ENCODE data around the gene PDE2A. TPM values are rescaled to one million over a fixed set of nuclear protein-coding genes. Genes with fewer than 3 reads are reported as not detected.

The PDE2A gene
- total and polyA plus RNA-seq, 5 donors: 32.1 to 43.9 (median 37.1) TPM

- ATAC-seq: no peak
- intact Hi-C loops (cut with DNase I): no loop called here
- no peaks in the 10 kb centered on the region for H3K4me1 ChIP-seq (ENCODE audit: control insufficient read depth, insufficient read depth, low read length)
- H3K27me3 ChIP-seq (ENCODE audit: control insufficient read depth, insufficient read depth): no peaks in the 10 kb centered on the region
- no peaks in the 10 kb centered on the region for H3K9me3 ChIP-seq (ENCODE audit: control insufficient read depth, low read length)
- H3K27ac ChIP-seq (ENCODE audit: low read length): no peak overlapping the region
- no peak overlapping the region for H3K4me3 ChIP-seq (ENCODE audit: low read length)
- 72% methylated on average over 8 of the region's 8 CpGs for WGBS
- peak in 1 of 3 donors; percentile 13 for DNase-seq
Observed at GRCh38 chr11:72655014-72655413, 19.2 kb downstream of the PDE2A start.

- no peak overlapping the region for H3K27ac ChIP-seq (ENCODE audit: low read length)
- intact Hi-C loops (cut with DNase I): no loop called here
Observed at GRCh38 chr11:72653649-72654048, 20.6 kb downstream of the PDE2A start.

GRCh38 chr11:72652873-72653630 is 21.2 kb downstream of the PDE2A start:
- ATAC-seq: no peak
- Histone ChIP-seq H3K4me1 (ENCODE audit: control insufficient read depth, insufficient read depth, low read length) (no peaks in the 10 kb centered on the region), H3K4me3 (ENCODE audit: low read length) (no peak overlapping the region), H3K27me3 (ENCODE audit: control insufficient read depth, insufficient read depth) (no peaks in the 10 kb centered on the region), H3K9me3 (ENCODE audit: control insufficient read depth, low read length) (no peaks in the 10 kb centered on the region), H3K27ac (ENCODE audit: low read length) (no peak overlapping the region)
- peak in 1 of 3 donors; percentile 45 for DNase-seq
- 54% methylated on average over 13 of the region's 13 CpGs for WGBS
- intact Hi-C loops (cut with DNase I): no loop called here

More at GRCh38 chr11:72653649-72654048, 20.6 kb downstream of the PDE2A start:
- Histone ChIP-seq H3K9me3 (ENCODE audit: control insufficient read depth, low read length) (no peaks in the 10 kb centered on the region), H3K4me1 (ENCODE audit: control insufficient read depth, insufficient read depth, low read length) (no peaks in the 10 kb centered on the region), H3K27me3 (ENCODE audit: control insufficient read depth, insufficient read depth) (no peaks in the 10 kb centered on the region), H3K4me3 (ENCODE audit: low read length) (no peak overlapping the region)
- ATAC-seq (no peak), DNase-seq (peak in 1 of 3 donors; percentile 4)
- WGBS: 60% methylated on average over 3 of the region's 3 CpGs

- Histone ChIP-seq H3K9me3 (ENCODE audit: control insufficient read depth, low read length) (no peaks in the 10 kb centered on the region), H3K4me1 (ENCODE audit: control insufficient read depth, insufficient read depth, low read length) (no peaks in the 10 kb centered on the region), H3K27ac (ENCODE audit: low read length) (no peak overlapping the region), H3K27me3 (ENCODE audit: control insufficient read depth, insufficient read depth) (no peaks in the 10 kb centered on the region), H3K4me3 (ENCODE audit: low read length) (no peak overlapping the region)
- ATAC-seq (no peak), DNase-seq (peak in 1 of 3 donors; percentile 3)
- intact Hi-C loops (cut with DNase I): no loop called here
Observed at GRCh38 chr11:72652133-72652532, 22.1 kb downstream of the PDE2A start.

- Histone ChIP-seq H3K4me3 (ENCODE audit: low read length) (no peak overlapping the region), H3K27ac (ENCODE audit: low read length) (no peak overlapping the region), H3K9me3 (ENCODE audit: control insufficient read depth, low read length) (no peaks in the 10 kb centered on the region), H3K27me3 (ENCODE audit: control insufficient read depth, insufficient read depth) (no peaks in the 10 kb centered on the region), H3K4me1 (ENCODE audit: control insufficient read depth, insufficient read depth, low read length) (no peaks in the 10 kb centered on the region)
- 72% methylated on average over 5 of the region's 5 CpGs for WGBS
- no peak for ATAC-seq
- DNase-seq: peak in 2 of 3 donors; percentile 6 to 21
- intact Hi-C loops (cut with DNase I): loop anchor here in 3 of 4 donors (5.0 to 10.0 kb wide), 3 partner anchors 62 to 175 kb away; no protein-coding TSS in a partner anchor
Observed at GRCh38 chr11:72649215-72649976, 24.8 kb downstream of the PDE2A start.

GRCh38 chr11:72648384-72649136 is 25.7 kb downstream of the PDE2A start:
- no peaks in the 10 kb centered on the region for H3K9me3 ChIP-seq (ENCODE audit: control insufficient read depth, low read length)
- no peaks in the 10 kb centered on the region for H3K4me1 ChIP-seq (ENCODE audit: control insufficient read depth, insufficient read depth, low read length)
- intact Hi-C loops (cut with DNase I): loop anchor here in 3 of 4 donors (5.0 to 10.0 kb wide), 3 partner anchors 61 to 174 kb away; no protein-coding TSS in a partner anchor
- WGBS: 85% methylated on average over 7 of the region's 7 CpGs
- H3K27ac ChIP-seq (ENCODE audit: low read length): no peak overlapping the region
- H3K27me3 ChIP-seq (ENCODE audit: control insufficient read depth, insufficient read depth): no peaks in the 10 kb centered on the region
- ATAC-seq: no peak
- no peak for DNase-seq
- H3K4me3 ChIP-seq (ENCODE audit: low read length): no peak overlapping the region

- H3K27ac ChIP-seq (ENCODE audit: low read length): no peak overlapping the region
- intact Hi-C loops (cut with DNase I): loop anchor here in 3 of 4 donors (5.0 to 10.0 kb wide), 3 partner anchors 61 to 173 kb away; no protein-coding TSS in a partner anchor
Observed at GRCh38 chr11:72647882-72648281, 26.3 kb downstream of the PDE2A start.

GRCh38 chr11:72646472-72646871 is 27.8 kb downstream of the PDE2A start:
- intact Hi-C loops (cut with DNase I): loop anchor here in 3 of 4 donors (5.0 to 10.0 kb wide), 3 partner anchors 59 to 172 kb away; no protein-coding TSS in a partner anchor
- WGBS: 72% methylated on average over 2 of the region's 2 CpGs
- Histone ChIP-seq H3K27me3 (ENCODE audit: control insufficient read depth, insufficient read depth) (no peaks in the 10 kb centered on the region), H3K4me3 (ENCODE audit: low read length) (no peak overlapping the region), H3K27ac (ENCODE audit: low read length) (no peak overlapping the region), H3K9me3 (ENCODE audit: control insufficient read depth, low read length) (no peaks in the 10 kb centered on the region), H3K4me1 (ENCODE audit: control insufficient read depth, insufficient read depth, low read length) (no peaks in the 10 kb centered on the region)
- ATAC-seq (no peak), DNase-seq (no peak)

More at GRCh38 chr11:72647882-72648281, 26.3 kb downstream of the PDE2A start:
- no peaks in the 10 kb centered on the region for H3K27me3 ChIP-seq (ENCODE audit: control insufficient read depth, insufficient read depth)
- 93% methylated on average over 4 of the region's 4 CpGs for WGBS
- no peak overlapping the region for H3K4me3 ChIP-seq (ENCODE audit: low read length)
- ATAC-seq (no peak), DNase-seq (no peak)
- no peaks in the 10 kb centered on the region for H3K9me3 ChIP-seq (ENCODE audit: control insufficient read depth, low read length)
- H3K4me1 ChIP-seq (ENCODE audit: control insufficient read depth, insufficient read depth, low read length): no peaks in the 10 kb centered on the region

- ATAC-seq: no peak
- Histone ChIP-seq H3K9me3 (ENCODE audit: control insufficient read depth, low read length) (no peaks in the 10 kb centered on the region), H3K4me1 (ENCODE audit: control insufficient read depth, insufficient read depth, low read length) (no peaks in the 10 kb centered on the region), H3K27ac (ENCODE audit: low read length) (no peak overlapping the region), H3K4me3 (ENCODE audit: low read length) (no peak overlapping the region), H3K27me3 (ENCODE audit: control insufficient read depth, insufficient read depth) (no peaks in the 10 kb centered on the region)
- 90% methylated on average over 3 of the region's 3 CpGs for WGBS
- DNase-seq: no peak
- intact Hi-C loops (cut with DNase I): loop anchor here in 3 of 4 donors (5.0 to 10.0 kb wide), 3 partner anchors 59 to 171 kb away; no protein-coding TSS in a partner anchor
Observed at GRCh38 chr11:72646024-72646423, 28.2 kb downstream of the PDE2A start.

- DNase-seq: peak in 1 of 3 donors; percentile 30
- 83% methylated on average over 7 of the region's 7 CpGs for WGBS
- ATAC-seq: no peak
- Histone ChIP-seq H3K27ac (ENCODE audit: low read length) (no peak overlapping the region), H3K4me3 (ENCODE audit: low read length) (no peak overlapping the region), H3K9me3 (ENCODE audit: control insufficient read depth, low read length) (no peaks in the 10 kb centered on the region), H3K27me3 (ENCODE audit: control insufficient read depth, insufficient read depth) (no peaks in the 10 kb centered on the region), H3K4me1 (ENCODE audit: control insufficient read depth, insufficient read depth, low read length) (no peaks in the 10 kb centered on the region)
- intact Hi-C loops (cut with DNase I): loop anchor here (1.0 to 10.0 kb wide), 6 partner anchors 44 to 169 kb away; no protein-coding TSS in a partner anchor
Observed at GRCh38 chr11:72643547-72643946, 30.7 kb downstream of the PDE2A start.
